Caco-2 (cell line): Measurements from ENCODE around the gene FAM111A. TPM values are rescaled to one million over a fixed set of nuclear protein-coding genes. Genes with fewer than 3 reads are reported as not detected.

Experiments
- BruUV-seq: library from RNA; stranded (reverse); fragments of 400-500 nt; replicated peaks from 2 replicates; lab custom pipeline; 2021; lab: Mats Ljungman, UMichigan
- CTCF ChIA-PET: fragments of 300-600 bp; sonication (Branson Sonifier 250); formaldehyde crosslinking; loops from one replicate; lab custom pipeline; 2022; ENCODE audit warnings: antibody characterized with exemption; lab: Charles Lee
- POLR2A ChIA-PET: fragments of 300-600 bp; sonication (Branson Sonifier 250); formaldehyde crosslinking; loops from one replicate; lab custom pipeline; 2022; ENCODE audit warnings: antibody characterized with exemption; lab: Charles Lee
- DNase-seq, 2 experiments: peaks; one replicate each; pipeline versions ENCODE4 v3.0.0 to v3.0.0-alpha.2; 2020 to 2022
- H3K27me3 ChIP-seq: replicated peaks from 2 replicates; pipeline ENCODE4 v1.6.0; 2011; ENCODE audit warnings: low read length; ENCODE audit not compliant: control insufficient read depth, insufficient read depth
- H3K36me3 ChIP-seq: 2 replicates; pipeline ENCODE4 v1.5.1; 2011; ENCODE audit warnings: low read length; ENCODE audit not compliant: control insufficient read depth, insufficient read depth
- H3K4me1 ChIP-seq: fragments of 250-450 bp; sonication (Bioruptor Pico); 2 replicates; pipeline ENCODE4 v1.5.1; 2020; ENCODE audit warnings: mild to moderate bottlenecking
- H3K4me3 ChIP-seq: 2 replicates; pipeline ENCODE4 v1.5.1; 2011; ENCODE audit warnings: low read depth, mild to moderate bottlenecking, control low read depth, low read length
- H3K9me3 ChIP-seq: fragments of 250-450 bp; sonication (Bioruptor Pico); 2 replicates; pipeline ENCODE4 v1.5.1; 2020; ENCODE audit warnings: mild to moderate bottlenecking, moderate library complexity
- H3K27ac Mint-ChIP-seq: one replicate; pipeline ENCODE4 v1.8.0; 2022; ENCODE audit warnings: mixed read lengths; ENCODE audit not compliant: unreplicated experiment
- H3K27me3 Mint-ChIP-seq: one replicate; pipeline ENCODE4 v1.8.0; 2022; ENCODE audit warnings: mixed read lengths; ENCODE audit not compliant: insufficient read depth, unreplicated experiment
- H3K36me3 Mint-ChIP-seq: one replicate; pipeline ENCODE4 v1.8.0; 2022; ENCODE audit warnings: mild to moderate bottlenecking, mixed read lengths; ENCODE audit not compliant: insufficient read depth, unreplicated experiment
- H3K4me1 Mint-ChIP-seq: one replicate; pipeline ENCODE4 v1.8.0; 2022; ENCODE audit warnings: low read depth, mixed read lengths; ENCODE audit not compliant: unreplicated experiment
- H3K4me3 Mint-ChIP-seq: one replicate; pipeline ENCODE4 v1.8.0; 2022; ENCODE audit warnings: mild to moderate bottlenecking, moderate library complexity, mixed read lengths; ENCODE audit not compliant: unreplicated experiment
- H3K9me3 Mint-ChIP-seq: one replicate; pipeline ENCODE4 v1.8.0; 2022; ENCODE audit warnings: mixed read lengths; ENCODE audit not compliant: unreplicated experiment
- CTCF ChIP-seq, 2 experiments: fragments of 200-600 bp in 1 of 2; IDR thresholded peaks; 1 replicate in 1 of 2; 2 replicates in 1 of 2; pipeline versions ENCODE4 v1.5.1 to v1.8.0; 2011 to 2022; ENCODE audit warnings: antibody characterized with exemption in 1 of 2, control low read depth in 1 of 2, inconsistent platforms in 1 of 2, low read depth in 1 of 2, low read length in 1 of 2, mild to moderate bottlenecking in 1 of 2, moderate library complexity in 1 of 2; ENCODE audit not compliant: insufficient read depth in 1 of 2, severe bottlenecking in 1 of 2, unreplicated experiment in 1 of 2
- intact Hi-C: fragments of 100-400 bp; cut with micrococcal nuclease; formaldehyde crosslinking; loops from one replicate; pipeline ENCODE4 v1.10.0; 2022; ENCODE audit not compliant: unreplicated experiment
- total RNA-seq: library from RNA; stranded (reverse); gene quantifications from 2 replicates; pipeline ENCODE4 v1.2.3, GENCODE V29; 2022

FAM111A gene
- total RNA-seq, 1 experiment from 2014 or later = 78.8 TPM

- no peak for TF ChIP-seq CTCF (IDR thresholded peaks at IDR 0.05; ENCODE audit: insufficient read depth in 1 of 2, low read depth in 1 of 2, low read length in 1 of 2, severe bottlenecking in 1 of 2, unreplicated experiment in 1 of 2)
- ChIA-PET CTCF (interaction anchor here (0.6 kb wide), 1 partner anchor 21 kb away, joined by 5 read pairs; no protein-coding TSS in a partner anchor), POLR2A (interaction anchor here (0.6 kb wide), 1 partner anchor 690 kb away, joined by 3 read pairs; no protein-coding TSS in a partner anchor)
- H3K36me3 ChIP-seq = 0 out of 2 replicates have a peak, but pooled peaks cover 2% of the 10 kb centered on the region
- H3K4me1 Mint-ChIP-seq = peaks cover 15% of the 10 kb centered on the region
- intact Hi-C loops = no loop called here
- no peak for DNase-seq
- H3K9me3 Mint-ChIP-seq = peaks cover 14% of the 10 kb centered on the region
- no peak overlapping the region for H3K4me3 ChIP-seq
- H3K27ac Mint-ChIP-seq = no peak overlapping the region
- no TSS peak for BruUV-seq
- H3K4me3 Mint-ChIP-seq = no peak overlapping the region
- H3K27me3 ChIP-seq = no peaks in the 10 kb centered on the region
- H3K4me1 ChIP-seq = no peaks in the 10 kb centered on the region
- peaks cover 6% of the 10 kb centered on the region for H3K9me3 ChIP-seq
- H3K27me3 Mint-ChIP-seq = no peaks in the 10 kb centered on the region
- H3K36me3 Mint-ChIP-seq = peaks cover 23% of the 10 kb centered on the region
Measured at GRCh38 chr11:59137190-59137589, 5.5 kb upstream of the FAM111A start.

- no peaks in the 10 kb centered on the region; the same call in 1 of the 2 replicates for H3K9me3 ChIP-seq
- Mint-ChIP-seq H3K4me1 (peaks cover 19% of the 10 kb centered on the region), H3K27ac (no peak overlapping the region), H3K4me3 (no peak overlapping the region), H3K36me3 (peaks cover 22% of the 10 kb centered on the region), H3K9me3 (no peaks in the 10 kb centered on the region), H3K27me3 (no peaks in the 10 kb centered on the region)
- H3K4me1 ChIP-seq = peaks cover 1% of the 10 kb centered on the region; the same call in 1 of the 2 replicates
- no peak for TF ChIP-seq CTCF (IDR thresholded peaks at IDR 0.05; ENCODE audit: insufficient read depth in 1 of 2, low read depth in 1 of 2, low read length in 1 of 2, severe bottlenecking in 1 of 2, unreplicated experiment in 1 of 2)
- no peaks in the 10 kb centered on the region for H3K27me3 ChIP-seq
- H3K4me3 ChIP-seq = no peak overlapping the region
- ChIA-PET POLR2A (no interaction called here), CTCF (no interaction called here)
- intact Hi-C loops = no loop called here
- no peak for DNase-seq
- BruUV-seq = no TSS peak
- H3K36me3 ChIP-seq = 0 out of 2 replicates have a peak, but pooled peaks cover 2% of the 10 kb centered on the region
Measured at GRCh38 chr11:59138643-59139042, 4.0 kb upstream of the FAM111A start.

GRCh38 chr11:59141191-59141590 is 1.5 kb upstream of the FAM111A start:
- TF ChIP-seq CTCF (IDR thresholded peaks at IDR 0.05; ENCODE audit: insufficient read depth in 1 of 2, low read depth in 1 of 2, low read length in 1 of 2, severe bottlenecking in 1 of 2, unreplicated experiment in 1 of 2) = no peak
- Histone ChIP-seq H3K4me1 (peaks cover 9% of the 10 kb centered on the region), H3K4me3 (no peak overlapping the region), H3K27me3 (no peaks in the 10 kb centered on the region), H3K9me3 (no peaks in the 10 kb centered on the region), H3K36me3 (no peaks in the 10 kb centered on the region; the same call in 1 of the 2 replicates)
- CTCF ChIA-PET = interaction anchor here (1.8 kb wide), 3 partner anchors 14 to 45 kb away, joined by 10 to 35 read pairs (median 14); no protein-coding TSS in a partner anchor
- no peaks in the 10 kb centered on the region for H3K27me3 Mint-ChIP-seq
- H3K4me3 Mint-ChIP-seq = peak overlapping the region; percentile 98
- DNase-seq = no peak
- H3K27ac Mint-ChIP-seq = peak overlapping the region; percentile 94
- POLR2A ChIA-PET = interaction anchor here (1.8 kb wide), 1 partner anchor 34 kb away, joined by 11 read pairs; the partner anchor contains the start of gene FAM111B
- no peaks in the 10 kb centered on the region for H3K9me3 Mint-ChIP-seq
- no TSS peak for BruUV-seq
- H3K36me3 Mint-ChIP-seq = peaks cover 27% of the 10 kb centered on the region
- intact Hi-C loops = loop anchor here (5.0 to 10.0 kb wide), 2 partner anchors 214 to 346 kb away; no protein-coding TSS in a partner anchor
- peaks cover 30% of the 10 kb centered on the region for H3K4me1 Mint-ChIP-seq
